T-helper 2 cell (primary cell): Measurements from ENCODE around the gene C1orf21.
"Not testable (repeated sequence)": the region's sequence is repeated elsewhere in the genome, so short reads cannot be mapped to it uniquely, and the experiment has no call there.

Source experiments
- DNase-seq, 5 experiments: peaks; one replicate each; pipeline versions ENCODE4 v3.0.0 to v3.0.0-alpha.2; 2012 to 2022
- total RNA-seq, 2 donors: gene quantifications; one replicate each; lab custom pipeline; 2026; lab: John Stamatoyannopoulos, UW

Gene C1orf21
- total RNA-seq = 0 to 0.61 reads per million in 2 donors

- DNase-seq = peak; percentile 25 to 85 (median 47)
These were observed at the start of gene C1orf21 for GRCh38 chr1:184386312-184387068. Gene C1orf21 (plus strand): TSS chr1:184387029. CDS start chr1:184477510, 90,481 bp downstream.

GRCh38 chr1:184337865-184338264 is 49.0 kb upstream of the C1orf21 start:
- DNase-seq = not testable (repeated sequence)

GRCh38 chr1:184340984-184341383 is 45.8 kb upstream of the C1orf21 start:
- no peak for DNase-seq

- no peak for DNase-seq
These were observed 36.3 kb upstream of the C1orf21 start for GRCh38 chr1:184350573-184350972.

GRCh38 chr1:184351416-184351975 is 35.3 kb upstream of the C1orf21 start:
- no peak for DNase-seq

- DNase-seq = no peak
These were observed 34.1 kb upstream of the C1orf21 start for GRCh38 chr1:184352776-184353175.

- DNase-seq = no peak
These were observed 32.1 kb upstream of the C1orf21 start for GRCh38 chr1:184354719-184355118.

GRCh38 chr1:184356891-184357290 is 29.9 kb upstream of the C1orf21 start:
- no peak for DNase-seq

- DNase-seq = no peak
These were observed 28.6 kb upstream of the C1orf21 start for GRCh38 chr1:184358256-184358655.

GRCh38 chr1:184359909-184360308 is 26.9 kb upstream of the C1orf21 start:
- no peak for DNase-seq

- no peak for DNase-seq
These were observed 24.0 kb upstream of the C1orf21 start for GRCh38 chr1:184362876-184363275.

- DNase-seq = no peak
These were observed 21.1 kb upstream of the C1orf21 start for GRCh38 chr1:184365699-184366098.

GRCh38 chr1:184366997-184367396 is 19.8 kb upstream of the C1orf21 start:
- no peak for DNase-seq

GRCh38 chr1:184367427-184368038 is 19.3 kb upstream of the C1orf21 start:
- DNase-seq = no peak

GRCh38 chr1:184368354-184368753 is 18.5 kb upstream of the C1orf21 start:
- DNase-seq = no peak

- DNase-seq = no peak
These were observed 16.0 kb upstream of the C1orf21 start for GRCh38 chr1:184370850-184371249.

GRCh38 chr1:184373155-184373554 is 13.7 kb upstream of the C1orf21 start:
- DNase-seq = no peak

- no peak for DNase-seq
These were observed 10.5 kb upstream of the C1orf21 start for GRCh38 chr1:184376369-184376768.

GRCh38 chr1:184379111-184379752 is 7.6 kb upstream of the C1orf21 start:
- DNase-seq = no peak

- DNase-seq = peak in 2 of 5 experiments; percentile 39 to 64
These were observed 6.4 kb upstream of the C1orf21 start for GRCh38 chr1:184380468-184380867.

GRCh38 chr1:184383772-184384323 is 3.0 kb upstream of the C1orf21 start:
- no peak for DNase-seq

GRCh38 chr1:184385865-184386311 is 941 bp upstream of the C1orf21 start:
- no peak for DNase-seq

GRCh38 chr1:184387069-184387475 is 243 bp downstream of the C1orf21 start:
- no peak for DNase-seq
